ENCODE measurements around the gene ACTN2. TPM values are rescaled to one million over a fixed set of nuclear protein-coding genes. Genes with fewer than 3 reads are reported as not detected.

ACTN2 gene
- total RNA-seq, 4 donors from 2014 or later, result 0.16 to 0.55 TPM; not detected in 2

GRCh38 chr1:236808005-236808404 lies 121.7 kb downstream of the ACTN2 start:
- intact Hi-C loops (cut with DNase I; ENCODE audit: low total_unique reads), result no loop called here
- in situ Hi-C loops (cut with MboI; ENCODE audit: low pct_ligation_motif_present in 1 of 4, low pct_unique_long_range_greater_than_20kb in 1 of 4, low sequenced_read_pairs in 3 of 4), result no loop called here

GRCh38 chr1:236808564-236809130 lies 122.3 kb downstream of the ACTN2 start:
- DNase-seq, result no peak
- in situ Hi-C loops (cut with MboI; ENCODE audit: low pct_ligation_motif_present in 1 of 4, low pct_unique_long_range_greater_than_20kb in 1 of 4, low sequenced_read_pairs in 3 of 4), result no loop called here
- peaks cover 0 to 11% (median 6%) of the 10 kb centered on the region in 4 donors for H3K36me3 ChIP-seq
- H3K27ac ChIP-seq, result peak overlapping the region in 1 of 4 donors; percentile 46
- WGBS, 2 donors (ENCODE audit: low coverage in 1 of 2), result 55 to 60% methylated on average over 1 to 8 of the region's 8 CpGs
- intact Hi-C loops (cut with DNase I; ENCODE audit: low total_unique reads), result no loop called here
- TF ChIP-seq POLR2A (IDR thresholded peaks at IDR 0.05) (no peak), POLR2AphosphoS5 (IDR thresholded peaks at IDR 0.05) (peak in 1 of 3 donors; percentile 14)
- H3K27me3 ChIP-seq, result no peaks in the 10 kb centered on the region
- no peak overlapping the region for H3K4me3 ChIP-seq
- H3K4me1 ChIP-seq, result peaks cover 0 to 24% (median 9%) of the 10 kb centered on the region in 4 donors
- no peaks in the 10 kb centered on the region for H3K9me3 ChIP-seq

More at GRCh38 chr1:236808005-236808404, 121.7 kb downstream of the ACTN2 start:
- 84 to 100% methylated on average over 1 to 2 of the region's 2 CpGs for WGBS, 2 donors (ENCODE audit: low coverage in 1 of 2)
- Histone ChIP-seq H3K27me3 (no peaks in the 10 kb centered on the region), H3K4me1 (peaks cover 0 to 24% (median 9%) of the 10 kb centered on the region in 4 donors), H3K27ac (peak overlapping the region in 1 of 4 donors; percentile 46), H3K9me3 (no peaks in the 10 kb centered on the region), H3K4me3 (no peak overlapping the region), H3K36me3 (peaks cover 0 to 11% (median 2%) of the 10 kb centered on the region in 4 donors)
- DNase-seq, result no peak
- TF ChIP-seq POLR2AphosphoS5 (IDR thresholded peaks at IDR 0.05) (no peak), POLR2A (IDR thresholded peaks at IDR 0.05) (no peak), CTCF (IDR thresholded peaks at IDR 0.05) (no peak), EP300 (IDR thresholded peaks at IDR 0.05; ENCODE audit: low read depth) (no peak)

- Histone ChIP-seq H3K9me3 (no peaks in the 10 kb centered on the region), H3K4me3 (no peak overlapping the region), H3K27ac (no peak overlapping the region), H3K36me3 (peaks cover 0 to 16% (median 6%) of the 10 kb centered on the region in 4 donors), H3K27me3 (no peaks in the 10 kb centered on the region), H3K4me1 (peaks cover 0 to 24% (median 9%) of the 10 kb centered on the region in 4 donors)
- WGBS, 2 donors (ENCODE audit: low coverage in 1 of 2), result 63 to 79% methylated on average over 1 of the region's 1 CpG
- DNase-seq, result no peak
- intact Hi-C loops (cut with DNase I; ENCODE audit: low total_unique reads) (no loop called here), in situ Hi-C loops (cut with MboI; ENCODE audit: low pct_ligation_motif_present in 1 of 4, low pct_unique_long_range_greater_than_20kb in 1 of 4, low sequenced_read_pairs in 3 of 4) (no loop called here)
- TF ChIP-seq EP300 (IDR thresholded peaks at IDR 0.05; ENCODE audit: low read depth), result no peak
- TF ChIP-seq CTCF (IDR thresholded peaks at IDR 0.05), result no peak
- TF ChIP-seq POLR2A (IDR thresholded peaks at IDR 0.05), result no peak
- TF ChIP-seq POLR2AphosphoS5 (IDR thresholded peaks at IDR 0.05), result no peak
Measured at GRCh38 chr1:236809148-236809547, 122.8 kb downstream of the ACTN2 start.

DNA sequence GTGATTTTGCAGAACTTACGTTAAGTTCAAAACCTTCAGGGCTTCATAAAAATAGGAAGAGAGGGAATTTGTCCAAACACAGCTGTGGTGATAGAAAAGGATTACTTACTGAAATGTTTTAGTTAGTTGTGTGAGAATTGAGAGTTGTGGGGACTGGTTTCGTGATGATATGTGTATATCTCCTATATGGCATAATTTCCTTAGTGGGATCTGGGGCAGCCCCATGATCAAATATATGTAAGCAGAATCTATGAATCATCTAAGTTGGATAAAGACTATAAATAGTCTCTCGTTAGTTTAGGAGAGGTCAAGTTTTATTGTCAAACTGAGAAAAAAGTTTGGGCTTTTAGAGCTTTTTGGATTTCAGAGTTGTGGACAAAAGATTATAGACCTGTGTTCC lies 123.7 kb downstream of the ACTN2 start:
- H3K27ac ChIP-seq, result no peak overlapping the region
- no peak for DNase-seq
- no peaks in the 10 kb centered on the region for H3K9me3 ChIP-seq
- intact Hi-C loops (cut with DNase I; ENCODE audit: low total_unique reads) (no loop called here), in situ Hi-C loops (cut with MboI; ENCODE audit: low pct_ligation_motif_present in 1 of 4, low pct_unique_long_range_greater_than_20kb in 1 of 4, low sequenced_read_pairs in 3 of 4) (no loop called here)
- no peaks in the 10 kb centered on the region for H3K27me3 ChIP-seq
- no peak for TF ChIP-seq POLR2AphosphoS5 (IDR thresholded peaks at IDR 0.05)
- no peak for TF ChIP-seq EP300 (IDR thresholded peaks at IDR 0.05; ENCODE audit: low read depth)
- no peak for TF ChIP-seq POLR2A (IDR thresholded peaks at IDR 0.05)
- TF ChIP-seq CTCF (IDR thresholded peaks at IDR 0.05), result no peak
- no peak overlapping the region for H3K4me3 ChIP-seq
- 81 to 88% methylated on average over 3 of the region's 3 CpGs for WGBS, 2 donors (ENCODE audit: low coverage in 1 of 2)
- peaks cover 0 to 24% (median 9%) of the 10 kb centered on the region in 4 donors for H3K4me1 ChIP-seq
- H3K36me3 ChIP-seq, result peaks cover 0 to 21% (median 6%) of the 10 kb centered on the region in 4 donors
